ENCODE results near the gene ANKHD1.

Gene ANKHD1, protein sequence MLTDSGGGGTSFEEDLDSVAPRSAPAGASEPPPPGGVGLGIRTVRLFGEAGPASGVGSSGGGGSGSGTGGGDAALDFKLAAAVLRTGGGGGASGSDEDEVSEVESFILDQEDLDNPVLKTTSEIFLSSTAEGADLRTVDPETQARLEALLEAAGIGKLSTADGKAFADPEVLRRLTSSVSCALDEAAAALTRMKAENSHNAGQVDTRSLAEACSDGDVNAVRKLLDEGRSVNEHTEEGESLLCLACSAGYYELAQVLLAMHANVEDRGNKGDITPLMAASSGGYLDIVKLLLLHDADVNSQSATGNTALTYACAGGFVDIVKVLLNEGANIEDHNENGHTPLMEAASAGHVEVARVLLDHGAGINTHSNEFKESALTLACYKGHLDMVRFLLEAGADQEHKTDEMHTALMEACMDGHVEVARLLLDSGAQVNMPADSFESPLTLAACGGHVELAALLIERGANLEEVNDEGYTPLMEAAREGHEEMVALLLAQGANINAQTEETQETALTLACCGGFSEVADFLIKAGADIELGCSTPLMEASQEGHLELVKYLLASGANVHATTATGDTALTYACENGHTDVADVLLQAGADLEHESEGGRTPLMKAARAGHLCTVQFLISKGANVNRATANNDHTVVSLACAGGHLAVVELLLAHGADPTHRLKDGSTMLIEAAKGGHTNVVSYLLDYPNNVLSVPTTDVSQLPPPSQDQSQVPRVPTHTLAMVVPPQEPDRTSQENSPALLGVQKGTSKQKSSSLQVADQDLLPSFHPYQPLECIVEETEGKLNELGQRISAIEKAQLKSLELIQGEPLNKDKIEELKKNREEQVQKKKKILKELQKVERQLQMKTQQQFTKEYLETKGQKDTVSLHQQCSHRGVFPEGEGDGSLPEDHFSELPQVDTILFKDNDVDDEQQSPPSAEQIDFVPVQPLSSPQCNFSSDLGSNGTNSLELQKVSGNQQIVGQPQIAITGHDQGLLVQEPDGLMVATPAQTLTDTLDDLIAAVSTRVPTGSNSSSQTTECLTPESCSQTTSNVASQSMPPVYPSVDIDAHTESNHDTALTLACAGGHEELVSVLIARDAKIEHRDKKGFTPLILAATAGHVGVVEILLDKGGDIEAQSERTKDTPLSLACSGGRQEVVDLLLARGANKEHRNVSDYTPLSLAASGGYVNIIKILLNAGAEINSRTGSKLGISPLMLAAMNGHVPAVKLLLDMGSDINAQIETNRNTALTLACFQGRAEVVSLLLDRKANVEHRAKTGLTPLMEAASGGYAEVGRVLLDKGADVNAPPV (N-terminal part only)

DNA sequence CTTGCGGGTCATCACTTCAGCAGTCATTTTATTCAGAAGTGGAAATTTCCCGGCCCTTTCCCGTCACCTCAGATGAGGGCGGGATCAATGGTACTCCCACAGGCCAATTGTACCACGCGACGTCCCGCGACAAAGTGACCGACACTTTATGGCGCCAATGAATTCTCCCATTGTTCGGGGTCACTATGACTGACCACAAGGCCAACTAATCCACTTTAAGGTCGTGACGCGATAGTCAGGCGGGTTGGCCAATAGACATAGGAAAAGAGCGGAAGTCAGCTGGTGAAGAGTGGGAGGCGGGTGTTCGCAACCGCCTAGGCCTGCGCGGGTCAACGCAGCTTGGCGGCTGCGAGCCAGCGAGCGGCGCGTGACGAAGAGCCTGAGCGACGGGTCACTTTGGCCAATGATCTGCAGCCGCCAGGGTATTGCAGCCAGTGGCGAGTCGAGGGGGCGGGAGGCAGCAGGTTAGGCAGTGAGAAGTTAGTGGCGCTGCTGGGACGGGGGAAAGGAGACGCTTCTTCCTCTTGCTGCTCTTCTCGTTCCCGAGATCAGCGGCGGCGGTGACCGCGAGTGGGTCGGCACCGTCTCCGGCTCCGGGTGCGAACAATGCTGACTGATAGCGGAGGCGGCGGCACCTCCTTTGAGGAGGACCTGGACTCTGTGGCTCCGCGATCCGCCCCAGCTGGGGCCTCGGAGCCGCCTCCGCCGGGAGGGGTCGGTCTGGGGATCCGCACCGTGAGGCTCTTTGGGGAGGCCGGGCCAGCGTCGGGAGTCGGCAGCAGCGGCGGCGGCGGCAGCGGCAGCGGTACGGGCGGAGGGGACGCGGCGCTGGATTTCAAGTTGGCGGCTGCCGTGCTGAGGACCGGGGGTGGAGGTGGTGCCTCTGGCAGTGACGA is at the start of gene ANKHD1:
TSS of gene ANKHD1 (plus strand) at position 472 of the 896 bp plus-strand sequence. CDS start at position 607, 135 bp downstream.
- Mint-ChIP-seq H3K4me3 (no peak within 1 kb of the TSS), H3K27me3 (no peaks in the 10 kb centered on the region), H3K27ac (peak within 1 kb of the TSS; percentile 93), H3K9me3 (no peaks in the 10 kb centered on the region), H3K36me3 (ENCODE audit: low read depth) (peaks cover 25% of the 10 kb centered on the region), H3K4me1 (ENCODE audit: low read depth) (peaks cover 38% of the 10 kb centered on the region)

DNA sequence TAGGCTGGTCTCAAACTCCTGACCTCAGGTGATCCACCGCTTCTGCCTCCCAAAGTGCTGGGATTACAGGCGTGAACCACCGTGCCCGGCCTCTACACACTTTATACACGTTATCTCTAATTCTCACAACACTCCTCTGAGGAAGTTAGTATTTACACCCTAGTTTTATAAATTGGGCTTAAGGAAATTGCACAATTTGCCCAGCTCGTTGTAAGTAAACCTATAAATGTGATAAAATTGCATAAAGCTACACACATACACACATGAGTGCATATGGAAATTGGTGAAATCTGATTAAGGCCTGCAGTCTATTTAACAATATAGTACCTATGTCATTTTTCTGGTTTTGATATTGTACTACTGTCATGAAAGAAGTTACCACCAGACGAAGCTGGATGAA is 46.1 kb upstream of the ANKHD1 start:
- no peak overlapping the region for H3K27ac Mint-ChIP-seq
- no peak overlapping the region for H3K4me3 Mint-ChIP-seq
- H3K27me3 Mint-ChIP-seq = peaks cover 10% of the 10 kb centered on the region
- no peaks in the 10 kb centered on the region for H3K9me3 Mint-ChIP-seq
- no peaks in the 10 kb centered on the region for H3K36me3 Mint-ChIP-seq (ENCODE audit: low read depth)
- peaks cover 20% of the 10 kb centered on the region for H3K4me1 Mint-ChIP-seq (ENCODE audit: low read depth)

DNA sequence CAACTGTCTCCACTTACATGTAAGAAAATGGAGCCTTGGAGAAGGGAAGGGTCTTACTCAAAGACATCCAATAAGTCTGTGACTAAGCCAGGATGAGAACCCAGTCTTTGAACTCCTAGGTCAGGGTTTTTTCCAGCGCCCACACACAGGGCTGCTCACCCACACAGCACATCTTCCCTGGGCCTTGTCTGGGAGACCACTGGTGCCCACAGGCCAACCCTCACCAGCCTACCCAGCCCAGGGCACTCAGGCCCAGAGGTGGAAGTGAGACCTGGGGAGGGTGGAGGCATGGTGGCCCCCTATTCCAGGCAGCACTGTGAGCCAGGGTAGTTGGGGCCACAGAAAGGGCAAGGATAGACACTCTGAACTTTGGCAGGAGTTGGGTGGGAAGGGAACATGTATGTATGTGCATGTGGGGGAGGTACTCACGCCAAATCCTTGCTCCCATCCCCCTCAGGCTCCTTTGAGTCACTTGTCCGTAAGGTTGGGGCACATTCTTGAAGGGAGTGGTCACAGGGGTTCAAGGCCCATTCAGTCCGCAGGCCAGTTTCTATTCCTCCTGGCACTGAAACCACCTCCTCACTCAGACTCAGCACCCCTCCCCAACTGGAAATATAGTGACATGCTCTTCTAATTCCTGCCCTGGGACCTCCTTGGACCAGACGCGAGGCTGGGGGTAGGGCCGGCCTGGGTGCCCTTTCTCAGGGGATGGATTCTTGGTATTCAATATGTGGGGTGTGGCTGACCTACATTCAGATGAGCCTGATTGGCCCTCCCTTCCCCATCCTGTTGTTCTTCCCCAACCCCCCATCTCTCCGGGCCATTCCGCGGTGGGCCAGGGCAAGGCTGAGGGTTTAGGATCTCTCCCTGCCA is 44.5 kb upstream of the ANKHD1 start:
- Mint-ChIP-seq H3K4me3 (peak overlapping the region; percentile 55), H3K36me3 (ENCODE audit: low read depth) (no peaks in the 10 kb centered on the region), H3K27me3 (peaks cover 5% of the 10 kb centered on the region), H3K4me1 (ENCODE audit: low read depth) (peaks cover 17% of the 10 kb centered on the region), H3K9me3 (no peaks in the 10 kb centered on the region), H3K27ac (no peak overlapping the region)

DNA sequence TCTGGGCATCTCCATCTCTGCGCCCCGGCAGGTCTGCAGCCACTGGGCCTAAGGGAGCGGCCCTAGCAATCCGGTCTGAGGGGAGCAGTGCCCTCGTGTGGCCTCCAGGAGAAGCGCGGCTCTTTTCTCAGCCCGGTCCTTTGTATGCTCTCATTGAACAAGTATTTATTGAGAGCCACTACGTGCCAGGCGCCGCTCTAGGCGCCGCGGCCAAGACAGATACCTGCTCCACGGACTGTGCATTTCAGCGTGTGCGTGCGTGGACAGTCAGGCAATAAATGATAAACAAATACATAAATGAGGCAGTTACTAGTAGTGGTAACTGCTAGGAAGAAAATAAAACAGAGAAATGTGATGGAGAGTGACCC is 43.9 kb upstream of the ANKHD1 start:
- peaks cover 5% of the 10 kb centered on the region for H3K27me3 Mint-ChIP-seq
- H3K4me1 Mint-ChIP-seq (ENCODE audit: low read depth) = peaks cover 17% of the 10 kb centered on the region
- H3K9me3 Mint-ChIP-seq = no peaks in the 10 kb centered on the region
- no peak overlapping the region for H3K27ac Mint-ChIP-seq
- H3K4me3 Mint-ChIP-seq = peak overlapping the region; percentile 55
- H3K36me3 Mint-ChIP-seq (ENCODE audit: low read depth) = no peaks in the 10 kb centered on the region

DNA sequence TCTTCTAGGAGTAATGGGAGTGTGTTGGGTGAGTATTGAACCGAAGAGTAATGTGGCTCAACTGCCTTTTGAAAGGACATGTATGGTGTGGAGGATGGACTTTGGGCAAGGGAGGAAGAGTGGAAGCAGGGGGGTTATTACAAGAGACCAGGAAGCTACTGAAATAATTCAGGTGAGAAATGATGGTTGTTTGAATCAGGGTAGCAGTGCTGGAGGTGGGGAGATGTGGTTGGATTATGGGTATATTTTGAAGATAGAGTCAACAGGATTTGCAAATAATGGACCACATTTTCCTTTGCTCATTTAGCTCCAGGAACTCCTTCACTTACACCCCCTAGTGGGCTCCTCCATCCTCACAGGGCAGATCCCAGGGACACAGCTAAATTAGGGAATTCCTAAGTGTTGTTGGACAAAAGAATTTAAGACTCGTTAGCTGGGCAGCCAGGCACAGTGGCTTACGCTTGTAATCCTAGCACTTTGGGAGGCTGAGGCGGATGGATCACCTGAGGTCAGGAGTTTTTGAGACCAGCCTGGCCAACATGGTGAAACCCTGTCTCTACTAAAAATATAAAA is 42.8 kb upstream of the ANKHD1 start:
- H3K36me3 Mint-ChIP-seq (ENCODE audit: low read depth) = no peaks in the 10 kb centered on the region
- no peak overlapping the region for H3K27ac Mint-ChIP-seq
- no peak overlapping the region for H3K4me3 Mint-ChIP-seq
- peaks cover 17% of the 10 kb centered on the region for H3K4me1 Mint-ChIP-seq (ENCODE audit: low read depth)
- H3K9me3 Mint-ChIP-seq = no peaks in the 10 kb centered on the region
- peaks cover 5% of the 10 kb centered on the region for H3K27me3 Mint-ChIP-seq

GRCh38 chr5:140360101-140360500 is 41.5 kb upstream of the ANKHD1 start, which contains the start of gene SLC4A9:
TSS of gene SLC4A9 (plus strand) at chr5:140360194. CDS start at chr5:140360237, 43 bp downstream.
- Mint-ChIP-seq H3K27ac (no peak within 1 kb of the TSS), H3K36me3 (ENCODE audit: low read depth) (no peaks in the 10 kb centered on the region), H3K4me1 (ENCODE audit: low read depth) (peaks cover 17% of the 10 kb centered on the region), H3K4me3 (no peak within 1 kb of the TSS), H3K27me3 (peaks cover 5% of the 10 kb centered on the region), H3K9me3 (no peaks in the 10 kb centered on the region)

GRCh38 chr5:140360681-140361479 is 40.8 kb upstream of the ANKHD1 start:
- Mint-ChIP-seq H3K4me1 (ENCODE audit: low read depth) (peaks cover 17% of the 10 kb centered on the region), H3K4me3 (no peak overlapping the region), H3K27ac (no peak overlapping the region), H3K36me3 (ENCODE audit: low read depth) (no peaks in the 10 kb centered on the region), H3K9me3 (no peaks in the 10 kb centered on the region), H3K27me3 (peaks cover 5% of the 10 kb centered on the region)

- H3K27ac Mint-ChIP-seq = no peak overlapping the region
- no peak overlapping the region for H3K4me3 Mint-ChIP-seq
- H3K4me1 Mint-ChIP-seq (ENCODE audit: low read depth) = peaks cover 11% of the 10 kb centered on the region
- H3K9me3 Mint-ChIP-seq = no peaks in the 10 kb centered on the region
- H3K36me3 Mint-ChIP-seq (ENCODE audit: low read depth) = no peaks in the 10 kb centered on the region
- H3K27me3 Mint-ChIP-seq = peaks cover 5% of the 10 kb centered on the region
Measured at GRCh38 chr5:140361901-140362300, 39.7 kb upstream of the ANKHD1 start.

- peaks cover 7% of the 10 kb centered on the region for H3K4me1 Mint-ChIP-seq (ENCODE audit: low read depth)
- no peak overlapping the region for H3K4me3 Mint-ChIP-seq
- no peak overlapping the region for H3K27ac Mint-ChIP-seq
- no peaks in the 10 kb centered on the region for H3K36me3 Mint-ChIP-seq (ENCODE audit: low read depth)
- no peaks in the 10 kb centered on the region for H3K9me3 Mint-ChIP-seq
- H3K27me3 Mint-ChIP-seq = peaks cover 5% of the 10 kb centered on the region
Measured at GRCh38 chr5:140362311-140362710, 39.3 kb upstream of the ANKHD1 start.

DNA sequence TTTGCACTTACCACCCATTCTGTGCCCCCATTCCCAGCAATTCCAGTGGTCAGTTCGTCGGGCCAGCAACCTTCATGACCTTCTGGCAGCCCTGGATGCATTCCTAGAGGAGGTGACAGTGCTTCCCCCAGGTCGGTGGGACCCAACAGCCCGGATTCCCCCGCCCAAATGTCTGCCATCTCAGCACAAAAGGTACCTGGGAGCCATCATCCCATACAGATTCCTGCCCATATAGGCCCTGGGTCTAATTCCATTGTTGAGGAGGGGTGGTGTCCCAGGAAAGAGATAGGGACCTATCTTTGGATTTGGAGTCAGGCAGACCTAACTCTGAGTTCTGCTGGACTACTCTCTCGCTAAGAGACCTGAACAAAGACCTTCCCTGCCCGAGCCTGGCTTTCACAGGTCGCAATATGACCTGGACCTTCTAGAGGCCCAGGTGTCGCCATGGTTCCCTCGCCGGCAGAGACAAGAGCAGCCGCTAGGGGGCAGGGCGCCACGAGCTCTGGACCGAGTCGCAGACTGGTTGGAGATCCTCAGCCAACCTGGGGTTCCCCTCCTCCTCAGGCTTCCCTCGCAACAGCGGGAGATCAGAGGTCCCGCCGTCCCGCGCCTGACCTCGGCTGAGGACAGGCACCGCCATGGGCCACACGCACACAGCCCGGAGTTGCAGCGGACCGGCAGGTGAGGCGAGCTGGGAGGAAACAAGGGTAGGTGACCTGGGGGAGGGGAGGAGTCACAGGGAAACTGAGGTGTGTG is 38.6 kb upstream of the ANKHD1 start:
- H3K27me3 Mint-ChIP-seq = peaks cover 5% of the 10 kb centered on the region
- no peaks in the 10 kb centered on the region for H3K4me1 Mint-ChIP-seq (ENCODE audit: low read depth)
- peak overlapping the region; percentile 74 for H3K4me3 Mint-ChIP-seq
- no peak overlapping the region for H3K27ac Mint-ChIP-seq
- no peaks in the 10 kb centered on the region for H3K36me3 Mint-ChIP-seq (ENCODE audit: low read depth)
- no peaks in the 10 kb centered on the region for H3K9me3 Mint-ChIP-seq

DNA sequence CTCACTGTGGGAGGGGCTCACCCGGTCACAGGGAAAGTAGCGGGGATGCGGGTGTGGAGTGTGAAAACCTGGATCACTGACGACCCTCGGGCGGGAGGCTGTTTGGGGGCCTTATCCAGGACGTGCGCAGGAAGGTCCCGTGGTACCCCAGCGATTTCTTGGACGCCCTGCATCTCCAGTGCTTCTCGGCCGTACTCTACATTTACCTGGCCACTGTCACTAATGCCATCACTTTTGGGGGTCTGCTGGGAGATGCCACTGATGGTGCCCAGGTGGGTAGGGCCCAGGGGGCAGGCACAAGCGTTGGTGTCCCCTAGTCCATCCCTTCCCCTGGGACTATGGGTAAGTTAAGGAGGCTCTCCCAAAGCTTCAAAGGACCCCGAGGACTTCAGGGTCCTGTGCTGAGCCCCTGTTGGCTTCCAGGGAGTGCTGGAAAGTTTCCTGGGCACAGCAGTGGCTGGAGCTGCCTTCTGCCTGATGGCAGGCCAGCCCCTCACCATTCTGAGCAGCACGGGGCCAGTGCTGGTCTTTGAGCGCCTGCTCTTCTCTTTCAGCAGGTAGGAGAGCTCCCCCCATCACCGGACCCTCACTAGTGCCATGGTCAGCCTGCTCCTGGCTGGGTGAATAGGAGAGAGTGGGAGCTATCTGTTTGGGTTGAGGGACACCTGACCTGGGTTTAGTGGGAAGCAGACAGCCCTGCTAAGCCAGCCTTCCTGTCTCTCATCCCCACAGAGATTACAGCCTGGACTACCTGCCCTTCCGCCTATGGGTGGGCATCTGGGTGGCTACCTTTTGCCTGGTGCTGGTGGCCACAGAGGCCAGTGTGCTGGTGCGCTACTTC is 37.8 kb upstream of the ANKHD1 start:
- H3K4me3 Mint-ChIP-seq = peak overlapping the region; percentile 74
- H3K36me3 Mint-ChIP-seq (ENCODE audit: low read depth) = no peaks in the 10 kb centered on the region
- H3K4me1 Mint-ChIP-seq (ENCODE audit: low read depth) = no peaks in the 10 kb centered on the region
- peaks cover under 1% of the 10 kb centered on the region for H3K27me3 Mint-ChIP-seq
- no peaks in the 10 kb centered on the region for H3K9me3 Mint-ChIP-seq
- no peak overlapping the region for H3K27ac Mint-ChIP-seq

Measured in stimulated activated naive CD8-positive, alpha-beta T cell treated with anti-CD3 and anti-CD28 coated beads, Interleukin-15, Interleukin-2, amounts not matched to agents 100 ng/mL and 50 ng/mL, for 24 hours (primary cell).